T-cell (primary cell): ENCODE data around the gene ABCC12. TPM values are rescaled to one million over a fixed set of nuclear protein-coding genes. Genes with fewer than 3 reads are reported as not detected.

Experiments
- ATAC-seq, 4 experiments: fragments of 200-7000 bp in 3 of 4; fragments of 150-1000 bp in 1 of 4; cut with Tn5 transposase; replicated peaks in 1 of 4; 1 replicate in 3 of 4; 2 replicates in 1 of 4; pipeline ENCODE4 v1.10.0; 2021; ENCODE audit warnings: moderate library complexity in 3 of 4, mild to moderate bottlenecking in 2 of 4, moderate number of reproducible peaks in 1 of 4
- CTCF ChIA-PET, 2 donors: fragments of 300-600 bp; sonication (Branson Sonifier 250); formaldehyde crosslinking; loops; one replicate each; lab custom pipeline; 2022; ENCODE audit warnings: antibody characterized with exemption in 2 of 2; lab: Charles Lee
- POLR2A ChIA-PET, 2 donors: fragments of 300-600 bp; sonication (Branson Sonifier 250); formaldehyde crosslinking; loops; one replicate each; lab custom pipeline; 2022; ENCODE audit warnings: antibody characterized with exemption in 2 of 2; lab: Charles Lee
- DNase-seq, 35 experiments: peaks; one replicate each; pipeline versions ENCODE4 v3.0.0 to v3.0.0-alpha.2; 2013 to 2023
- H3K27ac ChIP-seq: one replicate; pipeline ENCODE4 v1.5.1; 2013; ENCODE audit warnings: low read length
- H3K27me3 ChIP-seq, 2 experiments: replicated peaks in 1 of 2; 1 replicate in 1 of 2; 2 replicates in 1 of 2; pipeline versions ENCODE4 v1.6.1 to v1.7.0; 2013; ENCODE audit warnings: low read length in 1 of 2, mixed read lengths in 1 of 2; ENCODE audit not compliant: control insufficient read depth in 2 of 2, insufficient read depth in 2 of 2; ENCODE audit errors: extremely low read depth in 1 of 2
- H3K36me3 ChIP-seq, 2 donors: 1 replicate in 1 of 2; 2 replicates in 1 of 2; pipeline versions ENCODE4 v1.6.1 to v1.7.0; 2013; ENCODE audit warnings: low read length in 1 of 2; ENCODE audit not compliant: control insufficient read depth in 2 of 2, insufficient read depth in 1 of 2; ENCODE audit errors: extremely low read depth in 1 of 2
- H3K4me1 ChIP-seq, 2 experiments: 1 replicate in 1 of 2; 2 replicates in 1 of 2; pipeline versions ENCODE4 v1.6.1 to v1.7.0; 2013; ENCODE audit warnings: low read length in 2 of 2, mixed read lengths in 1 of 2; ENCODE audit not compliant: insufficient read depth in 2 of 2, control insufficient read depth in 1 of 2; ENCODE audit errors: extremely low read depth in 1 of 2
- H3K4me3 ChIP-seq, 2 donors: 1 replicate in 1 of 2; 2 replicates in 1 of 2; pipeline versions ENCODE4 v1.5.1 to v1.7.0; 2013; ENCODE audit warnings: mild to moderate bottlenecking in 2 of 2, low read length in 1 of 2, moderate library complexity in 1 of 2; ENCODE audit not compliant: control insufficient read depth in 1 of 2; ENCODE audit errors: extremely low read depth in 1 of 2
- H3K9me3 ChIP-seq: 2 replicates; pipeline ENCODE4 v1.7.0; 2013
- H3K27ac Mint-ChIP-seq, 2 donors: one replicate each; pipeline ENCODE4 v1.8.0; 2020 to 2021; ENCODE audit warnings: mild to moderate bottlenecking in 2 of 2, mixed read lengths in 2 of 2
- H3K27me3 Mint-ChIP-seq, 2 donors: one replicate each; pipeline ENCODE4 v1.8.0; 2021 to 2022; ENCODE audit warnings: mixed read lengths in 2 of 2
- H3K36me3 Mint-ChIP-seq: one replicate; pipeline ENCODE4 v1.8.0; 2021; ENCODE audit warnings: mixed read lengths
- H3K4me1 Mint-ChIP-seq, 3 donors: one replicate each; pipeline ENCODE4 v1.8.0; 2020 to 2022; ENCODE audit warnings: mixed read lengths in 3 of 3, mild to moderate bottlenecking in 1 of 3
- H3K4me3 Mint-ChIP-seq, 3 donors: one replicate each; pipeline ENCODE4 v1.8.0; 2020 to 2022; ENCODE audit warnings: mild to moderate bottlenecking in 3 of 3, mixed read lengths in 3 of 3, moderate library complexity in 3 of 3
- H3K9me3 Mint-ChIP-seq, 3 donors: one replicate each; pipeline ENCODE4 v1.8.0; 2020 to 2022; ENCODE audit warnings: mixed read lengths in 3 of 3
- WGBS: methylation state at CpG from one replicate; pipeline ENCODE4 v1.1.5; 2013; ENCODE audit warnings: missing lambda C conversion rate; ENCODE audit not compliant: insufficient coverage; 5-methylcytosine and 5-hydroxymethylcytosine counted together
- total RNA-seq, 35 experiments: library from RNA in 6 of 35; stranded (reverse) in 6 of 35; fragments of 120-200 nt in 1 of 35; gene quantifications; one replicate each; pipeline versions ENCODE4 v1.2.1 to v1.2.4 and lab custom pipeline; 2013 to 2026

The ABCC12 gene
- total RNA-seq, 5 donors from 2014 or later (not counting 1 experiment from before 2014, with no cell fraction given), result not detected

DNA sequence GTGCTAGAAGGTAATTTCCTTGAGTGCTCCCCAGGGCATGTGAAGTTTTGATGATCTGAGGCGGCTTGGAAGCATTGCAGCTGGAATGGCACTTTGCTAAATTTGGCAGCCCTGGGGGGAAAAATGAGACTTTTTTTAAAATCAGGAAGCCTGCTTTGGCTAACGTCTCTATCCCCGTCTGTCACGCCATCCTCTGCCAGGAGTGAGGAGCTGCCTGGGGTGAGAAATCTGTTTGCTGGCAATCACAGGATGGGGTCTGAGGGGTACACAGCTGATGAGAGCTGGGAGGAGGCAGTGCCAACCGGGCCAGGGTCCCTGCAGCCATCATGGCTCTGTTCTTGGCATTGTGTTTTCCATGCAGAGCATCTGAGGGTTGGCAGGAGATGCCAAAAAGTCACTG, 2.0 kb downstream of the ABCC12 start:
- CTCF ChIA-PET, result interaction anchor here in 1 of 2 donors (1.0 kb wide), 1 partner anchor 1012 kb away, joined by 5 read pairs; no protein-coding TSS in a partner anchor
- H3K4me3 ChIP-seq, result no peak overlapping the region
- ATAC-seq (no peak), DNase-seq (no peak)
- H3K9me3 Mint-ChIP-seq, result peaks cover 0 to under 1% (median 0%) of the 10 kb centered on the region in 3 donors
- H3K27ac ChIP-seq, result no peak overlapping the region
- peaks cover 0 to 4% of the 10 kb centered on the region in 2 experiments for H3K4me1 ChIP-seq
- POLR2A ChIA-PET, result interaction anchor here in 1 of 2 donors (0.6 kb wide), 1 partner anchor 1518 kb away, joined by 5 read pairs; no protein-coding TSS in a partner anchor
- H3K4me3 Mint-ChIP-seq, result no peak overlapping the region
- no peaks in the 10 kb centered on the region for H3K36me3 ChIP-seq
- H3K27me3 Mint-ChIP-seq, result peaks cover 15 to 21% of the 10 kb centered on the region in 2 donors
- no peaks in the 10 kb centered on the region for H3K36me3 Mint-ChIP-seq
- no peaks in the 10 kb centered on the region for H3K9me3 ChIP-seq
- peaks cover 5 to 31% of the 10 kb centered on the region in 2 experiments for H3K27me3 ChIP-seq
- WGBS, result 84% methylated on average over 5 of the region's 5 CpGs
- H3K4me1 Mint-ChIP-seq, result peaks cover 0 to 13% (median 9%) of the 10 kb centered on the region in 3 donors
- no peak overlapping the region for H3K27ac Mint-ChIP-seq

DNA sequence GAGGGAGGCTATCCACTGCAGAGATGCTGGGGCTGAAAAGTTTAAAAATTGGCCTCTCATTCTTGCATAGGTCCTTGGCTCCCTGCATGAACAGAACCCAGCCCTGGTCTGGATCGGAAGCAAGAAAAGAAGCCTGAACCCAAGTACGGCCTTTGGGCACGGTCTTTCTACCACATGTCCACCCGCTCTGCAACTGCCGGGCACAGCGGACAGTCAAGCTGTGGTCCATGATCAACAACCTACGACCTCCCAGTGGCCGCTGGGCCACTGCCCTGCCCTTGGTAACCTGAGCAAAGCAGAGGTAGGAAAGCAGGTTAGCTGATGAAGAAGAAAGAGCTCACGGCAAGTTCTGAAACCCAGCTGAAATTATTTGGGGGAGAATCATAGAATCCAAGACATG, 3.6 kb downstream of the ABCC12 start:
- 100% methylated on average over 3 of the region's 9 CpGs for WGBS
- Mint-ChIP-seq H3K36me3 (no peaks in the 10 kb centered on the region), H3K4me1 (peaks cover 0 to 5% (median 2%) of the 10 kb centered on the region in 3 donors), H3K27ac (no peak overlapping the region), H3K27me3 (peaks cover 15 to 27% of the 10 kb centered on the region in 2 donors), H3K9me3 (peaks cover 0 to 4% (median 0%) of the 10 kb centered on the region in 3 donors), H3K4me3 (no peak overlapping the region)
- Histone ChIP-seq H3K4me1 (peaks cover 0 to 4% of the 10 kb centered on the region in 2 experiments), H3K36me3 (no peaks in the 10 kb centered on the region), H3K27me3 (peaks cover 3 to 35% of the 10 kb centered on the region in 2 experiments), H3K9me3 (no peaks in the 10 kb centered on the region), H3K4me3 (no peak overlapping the region), H3K27ac (no peak overlapping the region)
- DNase-seq (no peak), ATAC-seq (no peak)
- POLR2A ChIA-PET, result interaction anchor here in 1 of 2 donors (0.7 kb wide), 1 partner anchor 528 kb away, joined by 3 read pairs; no protein-coding TSS in a partner anchor
- CTCF ChIA-PET, result interaction anchor here in 1 of 2 donors (1.1 kb wide), 1 partner anchor 12 kb away, joined by 3 read pairs; no protein-coding TSS in a partner anchor

DNA sequence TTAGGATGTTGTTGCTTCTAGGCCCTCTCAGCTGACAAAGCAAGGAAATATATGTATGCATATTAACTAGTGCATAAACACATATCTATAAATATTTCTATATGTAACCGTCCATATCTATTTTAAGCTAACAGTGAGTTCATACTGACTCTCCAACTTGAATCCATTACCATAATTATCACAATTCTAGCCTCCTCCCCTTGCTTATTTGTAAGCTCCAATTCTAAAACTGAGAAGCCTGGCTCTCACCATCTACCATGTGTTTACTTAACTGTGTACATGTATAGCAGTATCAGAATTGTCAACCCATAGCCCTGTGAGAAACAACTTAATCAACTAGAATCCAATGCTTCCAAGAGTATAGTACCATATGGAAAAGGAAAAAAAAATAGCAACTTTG, 5.1 kb downstream of the ABCC12 start:
- no peak for ATAC-seq
- no CpG with 5 or more reads among the region's 1 CpG for WGBS
- Mint-ChIP-seq H3K9me3 (peaks cover 0 to 4% (median 0%) of the 10 kb centered on the region in 3 donors), H3K27me3 (peaks cover 15 to 24% of the 10 kb centered on the region in 2 donors), H3K4me3 (no peak overlapping the region), H3K4me1 (no peaks in the 10 kb centered on the region), H3K36me3 (no peaks in the 10 kb centered on the region), H3K27ac (no peak overlapping the region)
- H3K36me3 ChIP-seq, result no peaks in the 10 kb centered on the region
- POLR2A ChIA-PET, result no interaction called here
- H3K4me1 ChIP-seq, result no peaks in the 10 kb centered on the region
- no peak overlapping the region for H3K27ac ChIP-seq
- CTCF ChIA-PET, result interaction anchor here in 1 of 2 donors (0.5 kb wide), 1 partner anchor 1143 kb away, joined by 3 read pairs; no protein-coding TSS in a partner anchor
- no peak for DNase-seq
- H3K4me3 ChIP-seq, result no peak overlapping the region
- no peaks in the 10 kb centered on the region for H3K9me3 ChIP-seq
- H3K27me3 ChIP-seq, result peaks cover 3 to 30% of the 10 kb centered on the region in 2 experiments

DNA sequence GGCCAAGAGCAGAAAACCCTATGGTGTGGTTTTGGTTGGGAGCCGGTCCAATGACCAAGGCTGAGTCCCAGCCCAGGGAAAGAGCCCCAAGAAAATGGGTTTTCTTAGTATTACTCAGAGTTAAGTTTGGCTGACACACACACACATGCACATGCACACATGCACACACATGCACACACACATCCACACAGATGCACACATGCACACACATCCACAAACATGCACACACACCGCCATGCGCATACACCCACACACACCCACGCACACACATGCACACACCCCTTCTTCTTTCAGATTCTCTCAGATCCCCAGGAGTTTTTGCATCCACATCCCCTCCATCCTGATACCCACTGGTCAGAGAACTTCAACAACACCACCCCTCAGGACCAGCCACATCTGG, 9.1 kb downstream of the ABCC12 start:
- POLR2A ChIA-PET, result no interaction called here
- Histone ChIP-seq H3K9me3 (no peaks in the 10 kb centered on the region), H3K27me3 (peaks cover 3 to 17% of the 10 kb centered on the region in 2 experiments), H3K27ac (no peak overlapping the region), H3K4me3 (no peak overlapping the region), H3K36me3 (no peaks in the 10 kb centered on the region), H3K4me1 (no peaks in the 10 kb centered on the region)
- Mint-ChIP-seq H3K9me3 (peaks cover 0 to 4% (median 0%) of the 10 kb centered on the region in 3 donors), H3K27me3 (peaks cover 18 to 21% of the 10 kb centered on the region in 2 donors), H3K27ac (no peak overlapping the region), H3K36me3 (no peaks in the 10 kb centered on the region), H3K4me1 (no peaks in the 10 kb centered on the region), H3K4me3 (no peak overlapping the region)
- CTCF ChIA-PET, result no interaction called here
- DNase-seq (no peak), ATAC-seq (no peak)
- WGBS, result 76% methylated on average over 4 of the region's 4 CpGs

DNA sequence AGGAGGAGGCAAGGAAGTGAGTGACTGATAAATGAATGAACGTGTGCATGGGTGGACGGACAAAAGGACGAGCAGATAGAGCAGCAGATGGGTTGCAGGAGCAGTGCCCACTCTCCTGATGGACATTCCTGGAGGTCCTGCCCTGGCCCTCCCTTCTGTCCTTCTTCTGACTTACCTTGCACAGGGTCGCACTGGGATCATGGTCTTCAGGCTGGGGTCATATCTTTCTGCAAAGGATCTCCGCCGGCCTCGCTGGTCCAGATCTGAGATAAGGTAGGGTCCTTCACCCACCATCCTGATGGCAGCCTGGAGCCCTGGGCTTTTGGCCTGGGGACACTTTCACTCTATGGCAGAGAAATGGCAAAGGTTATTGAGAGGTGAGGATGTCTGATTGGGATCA, 9.7 kb downstream of the ABCC12 start:
- no peak for ATAC-seq
- no peaks in the 10 kb centered on the region for H3K36me3 Mint-ChIP-seq
- no CpG with 5 or more reads among the region's 7 CpGs for WGBS
- Histone ChIP-seq H3K4me1 (no peaks in the 10 kb centered on the region), H3K36me3 (no peaks in the 10 kb centered on the region), H3K27me3 (peaks cover 3 to 17% of the 10 kb centered on the region in 2 experiments), H3K9me3 (no peaks in the 10 kb centered on the region), H3K27ac (no peak overlapping the region), H3K4me3 (no peak overlapping the region)
- ChIA-PET POLR2A (no interaction called here), CTCF (interaction anchor here in 1 of 2 donors (1.1 kb wide), 1 partner anchor 9 kb away, joined by 3 read pairs; no protein-coding TSS in a partner anchor)
- H3K4me3 Mint-ChIP-seq, result no peak overlapping the region
- DNase-seq, result no peak
- no peaks in the 10 kb centered on the region for H3K4me1 Mint-ChIP-seq
- peaks cover 18 to 20% of the 10 kb centered on the region in 2 donors for H3K27me3 Mint-ChIP-seq
- peaks cover 0 to 4% (median 0%) of the 10 kb centered on the region in 3 donors for H3K9me3 Mint-ChIP-seq
- H3K27ac Mint-ChIP-seq, result no peak overlapping the region

DNA sequence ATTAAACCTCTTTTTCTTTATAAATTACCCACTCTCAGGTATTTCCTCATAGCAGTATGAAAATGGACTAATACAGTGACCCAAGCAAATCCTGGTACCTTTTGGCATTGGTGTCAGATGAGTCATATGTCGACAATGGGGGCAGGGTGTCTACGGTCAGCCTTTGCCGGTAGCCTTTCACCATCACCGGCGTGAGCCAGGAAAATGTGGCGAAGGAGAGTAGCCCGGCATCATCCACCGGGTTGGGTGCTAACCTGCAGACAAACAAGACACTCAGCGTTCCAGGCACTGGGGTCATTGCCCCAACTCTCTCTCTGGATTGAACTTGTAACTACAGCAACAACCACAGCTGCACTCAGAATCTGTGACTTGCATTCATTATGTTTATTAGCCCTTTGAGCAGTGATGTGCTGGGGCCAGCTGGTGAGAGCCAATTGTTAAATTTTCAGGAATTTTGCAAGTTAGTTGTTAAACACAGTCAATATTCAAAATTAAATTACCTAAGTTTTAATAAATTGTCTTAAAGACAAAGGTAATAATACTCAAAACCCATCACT, 11.9 kb downstream of the ABCC12 start:
- Histone ChIP-seq H3K4me1 (no peaks in the 10 kb centered on the region), H3K4me3 (no peak overlapping the region), H3K36me3 (no peaks in the 10 kb centered on the region), H3K27me3 (peaks cover 2 to 17% of the 10 kb centered on the region in 2 experiments), H3K9me3 (no peaks in the 10 kb centered on the region), H3K27ac (no peak overlapping the region)
- CTCF ChIA-PET, result no interaction called here
- Mint-ChIP-seq H3K4me1 (no peaks in the 10 kb centered on the region), H3K27ac (no peak overlapping the region), H3K36me3 (no peaks in the 10 kb centered on the region), H3K9me3 (peaks cover 0 to 4% (median 0%) of the 10 kb centered on the region in 3 donors), H3K27me3 (peaks cover 15 to 17% of the 10 kb centered on the region in 2 donors), H3K4me3 (no peak overlapping the region)
- no peak for DNase-seq
- WGBS, result 92% methylated on average over 9 of the region's 9 CpGs
- no peak for ATAC-seq
- POLR2A ChIA-PET, result interaction anchor here in 1 of 2 donors (0.6 kb wide), 1 partner anchor 210 kb away, joined by 8 read pairs; no protein-coding TSS in a partner anchor
